ENCODE measurements around the gene CDK11A.
"Not testable (repeated sequence)": the region's sequence is repeated elsewhere in the genome, so short reads cannot be mapped to it uniquely, and the experiment has no call there.

CDK11A gene

DNA sequence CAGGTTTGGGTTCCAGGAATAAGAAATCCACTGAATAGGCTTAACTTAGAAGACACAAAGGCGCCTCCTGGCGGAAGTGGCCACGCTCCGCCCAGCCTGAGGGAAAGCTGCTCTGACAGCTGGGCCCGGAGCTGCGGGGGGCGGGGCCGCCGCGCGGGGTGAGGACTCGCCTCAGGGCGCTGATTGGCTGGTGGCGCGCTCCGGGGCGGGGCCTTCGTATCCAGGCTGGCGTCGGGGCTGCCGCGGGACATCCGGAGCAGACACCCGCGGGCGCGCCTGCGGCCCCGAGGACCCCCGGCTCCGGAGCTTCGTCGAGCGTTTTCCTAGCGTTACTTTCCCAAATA is 22.4 kb upstream of the CDK11A start:
- H3K27me3 Mint-ChIP-seq; intact Hi-C loops (cut with micrococcal nuclease); H3K9me3 Mint-ChIP-seq: not testable (repeated sequence)
- Mint-ChIP-seq H3K36me3 (ENCODE audit: low read depth) (peaks cover 18% of the 10 kb centered on the region), H3K4me3 (peak overlapping the region; percentile 77), H3K27ac (peak overlapping the region; percentile 95), H3K4me1 (ENCODE audit: low read depth) (peaks cover 13% of the 10 kb centered on the region)

- peaks cover 22% of the 10 kb centered on the region for H3K36me3 Mint-ChIP-seq (ENCODE audit: low read depth)
- intact Hi-C loops (cut with micrococcal nuclease); H3K9me3 Mint-ChIP-seq; H3K27me3 Mint-ChIP-seq: not testable (repeated sequence)
- H3K4me1 Mint-ChIP-seq (ENCODE audit: low read depth), result peaks cover 13% of the 10 kb centered on the region
- peak overlapping the region; percentile 77 for H3K4me3 Mint-ChIP-seq
- peak overlapping the region; percentile 95 for H3K27ac Mint-ChIP-seq
Measured at GRCh38 chr1:1745651-1746565, 21.8 kb upstream of the CDK11A start.

DNA sequence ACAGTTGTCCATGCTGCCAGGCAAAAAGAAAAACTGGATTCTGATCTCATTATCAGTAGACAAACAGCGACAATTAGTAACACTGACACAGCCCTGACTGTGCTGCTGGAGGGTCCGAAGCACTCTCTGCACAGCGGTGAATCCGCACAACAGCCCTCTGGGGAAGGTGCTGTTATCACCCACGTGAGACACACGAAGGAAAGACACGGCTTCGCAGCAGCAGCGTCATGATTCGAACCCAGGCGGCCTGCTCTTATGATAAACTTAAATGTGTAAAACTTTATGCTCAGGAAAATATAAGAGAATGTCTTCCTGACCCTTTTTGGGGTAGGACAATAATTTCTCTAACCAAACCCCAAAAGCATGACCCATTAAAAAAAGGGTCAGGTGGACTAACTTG is 18.4 kb upstream of the CDK11A start:
- intact Hi-C loops (cut with micrococcal nuclease); H3K4me3 Mint-ChIP-seq; H3K27ac Mint-ChIP-seq; H3K9me3 Mint-ChIP-seq; H3K4me1 Mint-ChIP-seq (ENCODE audit: low read depth); H3K27me3 Mint-ChIP-seq: not testable (repeated sequence)
- H3K36me3 Mint-ChIP-seq (ENCODE audit: low read depth), result peaks cover 40% of the 10 kb centered on the region

DNA sequence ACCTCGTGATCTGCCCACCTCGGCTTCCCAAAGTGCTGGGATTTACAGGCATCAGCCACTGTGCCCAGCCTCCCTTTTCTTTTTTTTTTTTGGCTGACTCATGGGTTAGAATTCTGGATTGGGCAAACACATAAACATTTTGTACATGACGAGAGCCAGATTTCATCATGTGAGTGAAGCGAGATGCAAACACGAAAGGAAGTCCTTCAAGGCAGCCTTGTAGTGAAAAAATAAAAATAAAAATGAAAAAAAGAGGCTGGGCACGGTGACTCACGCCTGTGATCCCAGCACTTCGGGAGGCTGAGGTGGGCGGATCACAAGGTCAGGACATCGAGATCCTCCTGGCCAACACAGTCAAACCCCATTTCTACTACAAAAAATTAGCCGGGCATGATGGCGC is 16.9 kb upstream of the CDK11A start:
- H3K27me3 Mint-ChIP-seq; intact Hi-C loops (cut with micrococcal nuclease); H3K27ac Mint-ChIP-seq; H3K4me1 Mint-ChIP-seq (ENCODE audit: low read depth); H3K9me3 Mint-ChIP-seq; H3K4me3 Mint-ChIP-seq: not testable (repeated sequence)
- H3K36me3 Mint-ChIP-seq (ENCODE audit: low read depth), result peaks cover 55% of the 10 kb centered on the region

DNA sequence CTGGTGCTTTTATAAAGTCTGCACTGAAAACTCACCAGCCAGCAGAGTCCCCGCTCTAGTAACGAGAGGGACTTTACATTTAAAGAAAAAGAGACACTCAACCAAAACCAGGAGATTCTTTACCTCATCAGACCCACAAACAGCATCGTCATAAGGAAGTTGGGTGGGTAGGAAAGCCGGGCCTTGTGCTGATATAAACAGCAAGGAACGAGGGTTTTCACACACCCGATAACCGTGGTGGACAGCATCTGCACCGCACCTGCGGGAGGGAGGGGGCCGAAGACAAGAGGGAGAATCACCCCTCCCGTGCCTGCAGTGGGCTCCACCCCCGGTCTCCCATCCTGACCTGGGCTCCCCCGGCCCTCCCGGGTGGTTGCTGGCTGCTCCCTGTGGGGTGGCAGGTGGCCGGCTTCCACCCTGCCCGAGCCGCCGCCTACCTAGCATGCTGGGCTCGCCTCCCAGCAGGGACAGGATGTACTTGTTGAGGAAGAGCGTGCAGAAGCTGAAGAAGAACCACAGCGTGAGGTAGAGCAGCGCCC is 14.7 kb upstream of the CDK11A start:
- intact Hi-C loops (cut with micrococcal nuclease); H3K4me3 Mint-ChIP-seq; H3K4me1 Mint-ChIP-seq (ENCODE audit: low read depth); H3K27me3 Mint-ChIP-seq; H3K9me3 Mint-ChIP-seq; H3K27ac Mint-ChIP-seq: not testable (repeated sequence)
- peaks cover 74% of the 10 kb centered on the region for H3K36me3 Mint-ChIP-seq (ENCODE audit: low read depth)

- H3K9me3 Mint-ChIP-seq; H3K4me3 Mint-ChIP-seq; H3K4me1 Mint-ChIP-seq (ENCODE audit: low read depth); H3K27me3 Mint-ChIP-seq; H3K27ac Mint-ChIP-seq; intact Hi-C loops (cut with micrococcal nuclease): not testable (repeated sequence)
- H3K36me3 Mint-ChIP-seq (ENCODE audit: low read depth), result peaks cover 77% of the 10 kb centered on the region
Measured at GRCh38 chr1:1737675-1738590, 13.8 kb upstream of the CDK11A start.

DNA sequence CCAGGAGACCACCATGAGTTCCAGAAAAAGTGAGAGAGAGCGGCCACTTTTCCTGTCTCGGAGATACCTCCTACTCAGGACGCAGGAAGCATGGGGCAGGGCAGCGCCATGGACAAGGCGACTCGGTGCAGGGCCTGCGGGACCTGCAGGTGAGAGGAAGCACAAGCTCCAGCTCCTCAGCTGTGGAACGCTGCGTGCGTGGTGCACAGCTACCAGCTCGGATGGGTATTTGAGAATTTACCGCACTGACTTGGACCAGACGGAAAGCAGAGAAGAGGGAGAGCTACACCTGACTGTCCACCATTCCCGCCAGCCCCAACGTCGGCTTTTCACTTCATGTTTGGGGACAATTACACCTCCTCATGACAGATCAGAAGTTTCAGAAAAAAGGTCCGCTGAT is 8.2 kb upstream of the CDK11A start:
- no peaks in the 10 kb centered on the region for H3K4me1 Mint-ChIP-seq (ENCODE audit: low read depth)
- intact Hi-C loops (cut with micrococcal nuclease), result no loop called here

GRCh38 chr1:1730870-1731269 is 6.7 kb upstream of the CDK11A start:
- Mint-ChIP-seq H3K4me3 (no peak overlapping the region), H3K36me3 (ENCODE audit: low read depth) (peaks cover 70% of the 10 kb centered on the region), H3K27ac (no peak overlapping the region), H3K9me3 (no peaks in the 10 kb centered on the region), H3K4me1 (ENCODE audit: low read depth) (no peaks in the 10 kb centered on the region), H3K27me3 (no peaks in the 10 kb centered on the region)
- intact Hi-C loops (cut with micrococcal nuclease), result no loop called here

More for the DNA sequence above, 8.2 kb upstream of the CDK11A start:
- peaks cover 73% of the 10 kb centered on the region for H3K36me3 Mint-ChIP-seq (ENCODE audit: low read depth)
- no peaks in the 10 kb centered on the region for H3K9me3 Mint-ChIP-seq
- H3K27me3 Mint-ChIP-seq, result no peaks in the 10 kb centered on the region
- H3K4me3 Mint-ChIP-seq, result no peak overlapping the region
- H3K27ac Mint-ChIP-seq, result no peak overlapping the region

- intact Hi-C loops (cut with micrococcal nuclease); H3K27ac Mint-ChIP-seq; H3K4me3 Mint-ChIP-seq; H3K9me3 Mint-ChIP-seq; H3K4me1 Mint-ChIP-seq (ENCODE audit: low read depth); H3K27me3 Mint-ChIP-seq: not testable (repeated sequence)
- H3K36me3 Mint-ChIP-seq (ENCODE audit: low read depth), result peaks cover 64% of the 10 kb centered on the region
Measured at GRCh38 chr1:1730230-1730629, 6.1 kb upstream of the CDK11A start.

DNA sequence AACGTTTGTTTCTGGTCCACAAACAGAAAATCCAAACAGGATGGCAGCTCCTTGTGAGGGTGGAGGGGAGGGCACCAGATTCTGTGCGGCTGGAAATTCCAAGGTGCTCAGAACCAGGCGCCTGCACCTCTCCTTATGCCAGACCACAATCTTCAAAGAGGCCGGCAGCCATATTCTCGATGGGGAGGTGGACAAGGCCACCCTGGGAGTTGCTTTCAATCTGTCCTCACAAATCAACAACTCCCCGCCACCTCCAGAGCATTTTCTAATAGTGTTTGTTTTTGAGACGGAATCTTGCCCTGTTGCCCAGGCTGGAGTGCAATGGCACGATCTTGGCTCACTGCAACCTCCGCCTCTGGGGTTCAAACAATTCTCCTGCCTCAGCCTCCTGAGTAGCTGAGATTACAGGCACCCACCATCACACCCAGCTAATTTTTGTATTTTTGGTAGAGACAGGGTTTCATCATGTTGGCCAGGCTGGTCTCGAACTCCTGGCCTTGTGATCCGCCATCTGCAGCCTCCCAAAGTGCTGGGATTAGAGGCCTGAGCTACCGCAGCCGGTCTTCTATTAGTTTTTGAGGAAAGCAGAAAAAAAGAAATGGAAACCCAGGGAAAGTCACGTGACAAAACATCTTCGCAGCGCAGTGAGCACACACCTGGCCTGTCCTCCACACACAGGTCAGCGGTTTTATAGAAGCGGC is 5.1 kb upstream of the CDK11A start:
- peaks cover 56% of the 10 kb centered on the region for H3K36me3 Mint-ChIP-seq (ENCODE audit: low read depth)
- H3K9me3 Mint-ChIP-seq; H3K4me3 Mint-ChIP-seq; H3K27me3 Mint-ChIP-seq; intact Hi-C loops (cut with micrococcal nuclease); H3K4me1 Mint-ChIP-seq (ENCODE audit: low read depth): not testable (repeated sequence)
- peak overlapping the region; percentile 56 for H3K27ac Mint-ChIP-seq

- Mint-ChIP-seq H3K36me3 (ENCODE audit: low read depth) (peaks cover 49% of the 10 kb centered on the region), H3K27ac (peak overlapping the region; percentile 56)
- intact Hi-C loops (cut with micrococcal nuclease); H3K9me3 Mint-ChIP-seq; H3K4me3 Mint-ChIP-seq; H3K4me1 Mint-ChIP-seq (ENCODE audit: low read depth); H3K27me3 Mint-ChIP-seq: not testable (repeated sequence)
Measured at GRCh38 chr1:1728308-1729005, 4.3 kb upstream of the CDK11A start.

DNA sequence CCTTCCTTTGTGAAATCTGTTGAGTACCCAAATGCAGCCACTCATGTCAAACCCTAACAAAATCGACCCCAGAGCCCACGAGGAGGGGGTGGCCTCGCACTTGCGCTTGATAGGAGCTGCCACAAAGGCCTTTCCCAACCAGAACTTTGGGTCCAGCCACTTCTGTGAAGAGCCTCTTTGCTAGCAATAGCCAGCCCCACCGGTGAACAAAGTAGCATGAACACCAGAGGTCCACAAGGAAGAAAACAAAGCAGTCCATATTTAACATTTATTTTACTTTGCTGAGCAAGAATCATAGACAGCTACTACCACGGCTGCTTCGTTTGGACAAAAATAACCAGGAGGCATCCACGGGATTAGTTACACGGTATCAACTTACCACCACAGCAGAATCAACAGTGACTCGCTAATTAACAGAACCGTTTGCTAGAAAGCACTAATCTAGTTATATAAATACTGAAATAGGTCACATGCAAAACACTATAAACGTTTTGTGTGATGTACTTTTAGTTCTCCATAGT is 3.0 kb upstream of the CDK11A start:
- H3K4me3 Mint-ChIP-seq; H3K27ac Mint-ChIP-seq; H3K4me1 Mint-ChIP-seq (ENCODE audit: low read depth); H3K27me3 Mint-ChIP-seq; intact Hi-C loops (cut with micrococcal nuclease); H3K9me3 Mint-ChIP-seq: not testable (repeated sequence)
- H3K36me3 Mint-ChIP-seq (ENCODE audit: low read depth), result peaks cover 36% of the 10 kb centered on the region

- H3K9me3 Mint-ChIP-seq; H3K4me1 Mint-ChIP-seq (ENCODE audit: low read depth); H3K27me3 Mint-ChIP-seq; intact Hi-C loops (cut with micrococcal nuclease): not testable (repeated sequence)
- Mint-ChIP-seq H3K4me3 (peak overlapping the region; percentile 9), H3K27ac (peak overlapping the region; percentile 20), H3K36me3 (ENCODE audit: low read depth) (peaks cover 35% of the 10 kb centered on the region)
Measured at GRCh38 chr1:1726088-1726487, 1.9 kb upstream of the CDK11A start.

Data from dendritic cell treated with granulocyte-macrophage colony-stimulating factor and Interleukin-4, amounts not matched to agents 40 ng/mL and 50 ng/mL, for 4 days (primary cell).